AML-193 (cell line): ENCODE results near the gene ME1.
"Not testable (repeated sequence)": the region's sequence is repeated elsewhere in the genome, so short reads cannot be mapped to it uniquely, and the experiment has no call there.

Source experiments
- DNase-seq, 2 experiments: peaks; one replicate each; lab custom pipeline; 2025; lab: John Stamatoyannopoulos, UW

The ME1 gene

GRCh38 chr6:83431545-83432155, 799 bp upstream of the ME1 start:
- DNase-seq: no peak

- no peak for DNase-seq
Observed at GRCh38 chr6:83429857-83430610, 817 bp downstream of the ME1 start.

GRCh38 chr6:83429269-83429668, 1.6 kb downstream of the ME1 start:
- DNase-seq: no peak

- no peak for DNase-seq
Observed at GRCh38 chr6:83424392-83425018, 6.3 kb downstream of the ME1 start.

- peak; percentile 71 to 76 for DNase-seq
Observed at GRCh38 chr6:83417880-83418663, 12.8 kb downstream of the ME1 start.

GRCh38 chr6:83413068-83413467, 17.8 kb downstream of the ME1 start:
- no peak for DNase-seq

- DNase-seq: no peak
Observed at GRCh38 chr6:83411731-83412130, 19.1 kb downstream of the ME1 start.

- no peak for DNase-seq
Observed at GRCh38 chr6:83403191-83403590, 27.7 kb downstream of the ME1 start.

GRCh38 chr6:83389606-83390005, 41.2 kb downstream of the ME1 start:
- DNase-seq: no peak

- DNase-seq: no peak
Observed at GRCh38 chr6:83385473-83385872, 45.4 kb downstream of the ME1 start.

- no peak for DNase-seq
Observed at GRCh38 chr6:83384751-83385150, 46.1 kb downstream of the ME1 start.

- DNase-seq: no peak
Observed at GRCh38 chr6:83381949-83382348, 48.9 kb downstream of the ME1 start.

GRCh38 chr6:83378621-83379388, 52.0 kb downstream of the ME1 start:
- DNase-seq: no peak

- no peak for DNase-seq
Observed at GRCh38 chr6:83371423-83371822, 59.4 kb downstream of the ME1 start.

- no peak for DNase-seq
Observed at GRCh38 chr6:83370567-83370966, 60.3 kb downstream of the ME1 start.

- DNase-seq: no peak
Observed at GRCh38 chr6:83369692-83370091, 61.2 kb downstream of the ME1 start.

- DNase-seq: no peak
Observed at GRCh38 chr6:83368577-83368976, 62.3 kb downstream of the ME1 start.

- DNase-seq: no peak
Observed at GRCh38 chr6:83367104-83367503, 63.7 kb downstream of the ME1 start.

- no peak for DNase-seq
Observed at GRCh38 chr6:83365931-83366330, 64.9 kb downstream of the ME1 start.

- not testable (repeated sequence) for DNase-seq
Observed at GRCh38 chr6:83362349-83362748, 68.5 kb downstream of the ME1 start.

GRCh38 chr6:83359638-83360037, 71.2 kb downstream of the ME1 start:
- no peak for DNase-seq

GRCh38 chr6:83354747-83355146, 76.1 kb downstream of the ME1 start:
- peak; percentile 33 to 34 for DNase-seq
